Measurements from ENCODE around the gene KPNA1.
"Not testable (repeated sequence)": the region's sequence is repeated elsewhere in the genome, so short reads cannot be mapped to it uniquely, and the experiment has no call there.

The KPNA1 gene

DNA sequence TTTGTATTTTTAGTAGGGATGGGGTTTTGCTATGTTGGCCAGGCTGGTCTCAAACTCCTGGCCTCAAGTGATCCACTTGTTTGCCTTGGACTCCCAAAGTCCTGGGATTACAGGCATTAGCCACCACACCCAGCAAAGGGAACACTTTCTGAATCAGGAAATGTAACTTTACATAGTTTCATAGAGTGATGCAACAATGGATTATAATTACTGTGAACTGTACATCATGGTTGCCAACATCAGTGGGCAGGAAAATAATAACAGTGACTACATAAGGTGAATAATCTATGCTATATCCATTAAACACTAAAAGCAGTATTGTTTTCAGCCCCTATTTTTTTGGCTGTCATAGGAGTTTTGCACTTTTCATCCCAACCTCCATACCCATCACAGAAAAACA is 5.0 kb upstream of the KPNA1 start:
- no peak for DNase-seq (ENCODE audit: low read depth)

DNA sequence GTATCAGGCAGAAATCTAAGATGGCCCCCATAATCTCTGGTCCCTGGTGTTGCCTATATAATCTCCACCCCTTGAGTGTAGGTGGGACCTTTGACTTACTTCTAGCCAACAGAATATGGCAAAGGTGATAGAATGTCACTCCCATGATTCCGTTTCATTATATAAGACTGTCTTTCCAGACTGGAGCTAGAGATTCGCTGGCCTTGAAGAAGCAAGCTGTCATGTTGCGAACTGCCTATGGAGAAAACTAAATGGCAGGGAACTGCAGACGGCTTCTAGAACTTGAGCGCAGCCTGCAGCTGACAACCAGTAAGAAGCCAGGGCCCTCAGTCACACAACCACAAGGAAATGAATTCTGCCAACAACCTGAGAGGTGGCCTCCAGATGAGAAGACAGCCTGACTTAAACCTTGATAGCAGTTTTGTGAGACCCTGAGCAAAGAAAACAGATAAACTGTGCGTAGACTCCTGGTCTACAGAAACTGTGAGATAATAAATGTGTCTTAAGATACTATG is 2.2 kb upstream of the KPNA1 start:
- DNase-seq (ENCODE audit: low read depth): no peak

- no peak for DNase-seq (ENCODE audit: low read depth)
These were observed 1.1 kb upstream of the KPNA1 start for GRCh38 chr3:122515870-122516269.

DNA sequence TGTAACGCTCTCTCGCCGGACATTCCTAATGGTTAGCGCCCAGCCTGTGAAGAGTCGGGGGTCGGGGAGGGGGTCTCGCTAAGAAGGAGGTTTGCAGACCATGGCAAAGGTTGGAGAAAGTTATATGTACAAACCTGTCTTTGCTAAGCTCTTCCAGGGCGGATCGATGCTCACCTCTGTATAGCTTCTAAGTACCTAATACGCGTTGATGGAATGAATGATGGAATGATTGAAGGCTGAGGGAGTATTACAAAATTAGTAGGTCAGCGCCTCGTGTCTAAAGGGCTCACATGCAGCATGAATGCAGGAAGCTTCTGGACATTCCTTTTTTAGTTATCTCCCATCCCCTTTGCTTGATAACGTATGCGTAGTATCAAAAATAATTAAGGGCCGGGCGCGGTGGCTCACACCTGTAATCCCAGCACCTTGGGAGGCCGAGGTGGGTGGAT is 305 bp upstream of the KPNA1 start:
- DNase-seq (ENCODE audit: low read depth): no peak

DNA sequence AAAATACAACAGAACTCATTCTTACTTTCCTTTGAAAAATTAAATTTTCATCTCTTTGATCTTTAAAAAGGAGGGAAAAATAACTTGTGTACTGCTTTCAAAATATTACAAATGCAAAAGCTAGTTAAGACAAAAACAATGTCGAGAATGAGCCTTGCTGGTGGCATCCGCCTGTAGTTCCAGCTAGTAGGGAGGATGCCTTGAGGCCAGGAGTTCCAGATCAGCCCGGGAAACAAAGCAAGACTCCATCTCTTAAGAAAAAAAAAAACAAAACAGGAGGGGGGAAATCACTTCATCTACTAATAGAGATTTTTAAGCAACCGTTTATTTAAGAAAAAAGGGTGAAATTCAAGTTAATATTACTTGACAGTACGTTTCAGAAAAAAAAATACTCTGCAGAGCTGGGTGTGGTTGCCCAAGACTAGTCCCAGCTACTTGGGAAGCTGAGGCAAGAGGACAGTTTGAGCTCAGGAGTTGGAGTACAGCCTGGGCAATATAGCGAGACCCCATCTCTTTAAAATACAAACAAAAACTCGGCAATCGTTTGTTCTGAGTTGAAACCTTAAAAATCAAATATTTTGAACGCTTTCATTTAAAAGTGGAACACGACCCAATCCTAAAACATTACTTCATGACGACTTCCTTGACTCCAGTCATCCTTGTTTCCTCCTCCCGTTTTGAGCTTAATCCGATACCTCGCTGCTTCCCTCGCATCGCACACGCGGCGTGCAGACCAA is 1.2 kb downstream of the KPNA1 start:
- peak; percentile 46 for DNase-seq (ENCODE audit: low read depth)

GRCh38 chr3:122512284-122512683 is 2.5 kb downstream of the KPNA1 start:
- no peak for DNase-seq (ENCODE audit: low read depth)

- no peak for DNase-seq (ENCODE audit: low read depth)
These were observed 3.7 kb downstream of the KPNA1 start for GRCh38 chr3:122510878-122511535.

- DNase-seq (ENCODE audit: low read depth): not testable (repeated sequence)
These were observed 5.8 kb downstream of the KPNA1 start for GRCh38 chr3:122508944-122509343.

DNA sequence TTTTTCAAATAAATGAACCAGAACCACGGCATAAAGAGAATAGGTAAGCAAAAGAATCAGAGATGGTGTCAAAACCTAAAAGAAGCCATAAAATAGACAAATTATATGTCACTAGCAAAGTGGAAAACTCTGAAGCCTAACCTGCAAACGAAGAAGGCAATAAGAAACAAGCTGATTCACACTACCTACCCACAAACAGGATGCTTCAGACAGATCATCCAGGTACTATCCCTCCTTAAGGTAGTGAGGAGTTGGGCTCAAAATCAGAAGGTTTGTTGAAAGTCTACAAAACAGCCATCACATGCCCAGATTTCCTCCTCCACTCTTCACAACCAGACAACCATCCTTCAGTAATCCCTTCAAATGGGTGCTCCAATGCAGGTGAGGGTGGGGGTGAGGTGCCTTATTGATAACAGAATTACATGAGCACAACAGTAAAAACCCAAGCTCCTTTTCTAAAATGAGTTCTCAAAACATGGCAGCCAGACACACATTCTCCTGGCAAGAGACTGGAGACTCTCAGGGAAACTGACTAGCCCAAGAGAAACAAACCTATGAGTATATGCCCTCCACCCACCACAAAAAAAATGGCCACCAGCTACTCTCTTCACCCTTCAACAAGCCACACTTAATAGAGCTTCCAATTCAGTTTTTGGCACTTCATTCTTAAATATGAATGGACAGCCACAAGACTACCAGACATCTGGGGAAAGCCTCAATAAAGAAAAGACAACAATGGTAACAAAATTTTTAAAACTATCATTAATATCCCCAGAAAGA is 6.4 kb downstream of the KPNA1 start:
- DNase-seq (ENCODE audit: low read depth): no peak

GRCh38 chr3:122506450-122506849 is 8.3 kb downstream of the KPNA1 start:
- DNase-seq (ENCODE audit: low read depth): no peak

- DNase-seq (ENCODE audit: low read depth): no peak
These were observed 9.1 kb downstream of the KPNA1 start for GRCh38 chr3:122505676-122506075.

DNA sequence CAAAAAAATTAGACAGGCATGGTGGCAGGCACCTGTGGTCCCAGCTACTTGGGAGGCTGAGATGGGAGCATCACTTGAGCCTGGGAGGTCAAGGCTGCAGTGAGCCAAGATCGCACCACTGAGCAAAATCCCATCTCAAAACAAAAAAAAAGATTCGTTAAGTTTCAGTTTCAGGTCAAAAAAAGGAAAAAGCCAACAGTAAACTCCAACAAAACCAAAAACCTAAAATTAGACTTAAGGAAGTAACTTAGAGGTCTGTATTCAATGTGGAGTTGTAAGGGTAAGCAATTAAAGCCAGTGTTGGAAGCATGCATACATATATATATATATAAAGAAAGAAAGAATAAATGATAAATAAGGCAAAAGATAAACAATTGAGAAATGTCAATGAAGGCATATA is 11.8 kb downstream of the KPNA1 start:
- DNase-seq (ENCODE audit: low read depth): no peak

GRCh38 chr3:122502139-122502538 is 12.6 kb downstream of the KPNA1 start:
- DNase-seq (ENCODE audit: low read depth): no peak

DNA sequence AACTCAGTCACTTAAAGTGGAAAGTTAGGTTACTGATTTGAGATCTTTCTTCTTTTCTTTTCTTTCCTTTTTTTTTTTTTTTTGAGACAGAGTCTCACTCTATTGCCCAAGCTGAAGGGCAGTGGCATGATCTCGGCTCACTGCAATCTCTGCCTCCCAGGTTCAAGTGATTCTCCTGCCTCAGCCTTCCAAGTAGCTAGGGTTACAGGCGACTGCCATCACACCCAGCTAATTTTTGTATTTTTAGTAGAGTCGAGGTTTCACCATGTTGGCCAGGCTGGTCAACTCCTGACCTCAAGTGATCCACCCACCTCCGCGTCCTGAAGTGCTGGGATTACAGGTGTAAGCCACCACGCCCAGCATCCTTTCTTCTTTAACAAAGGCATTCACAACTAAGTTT is 13.8 kb downstream of the KPNA1 start:
- DNase-seq (ENCODE audit: low read depth): not testable (repeated sequence)

GRCh38 chr3:122498152-122498551 is 16.6 kb downstream of the KPNA1 start:
- no peak for DNase-seq (ENCODE audit: low read depth)

GRCh38 chr3:122497425-122497824 is 17.3 kb downstream of the KPNA1 start:
- peak; percentile 83 for DNase-seq (ENCODE audit: low read depth)

DNA sequence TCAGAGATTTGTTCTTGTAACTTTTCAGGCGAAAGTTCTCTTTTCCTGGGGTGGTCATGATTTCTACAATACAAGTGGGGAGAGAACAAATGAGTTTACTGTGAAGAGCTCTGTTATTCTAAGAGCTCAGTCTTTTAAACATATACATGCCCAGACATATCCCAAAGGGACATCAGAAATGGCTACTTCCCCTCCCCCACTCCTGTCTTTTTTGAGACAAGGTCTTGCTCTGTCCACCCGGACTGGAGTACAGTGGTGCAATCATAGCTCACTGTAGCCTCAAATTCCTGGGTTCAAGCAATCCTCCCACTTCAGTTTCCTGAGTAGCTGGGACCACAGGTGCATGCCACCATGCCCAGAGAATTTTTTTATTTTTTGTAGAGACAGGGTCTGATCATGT is 18.2 kb downstream of the KPNA1 start:
- DNase-seq (ENCODE audit: low read depth): no peak

GRCh38 chr3:122493296-122493695 is 21.4 kb downstream of the KPNA1 start:
- peak; percentile 68 for DNase-seq (ENCODE audit: low read depth)

DNA sequence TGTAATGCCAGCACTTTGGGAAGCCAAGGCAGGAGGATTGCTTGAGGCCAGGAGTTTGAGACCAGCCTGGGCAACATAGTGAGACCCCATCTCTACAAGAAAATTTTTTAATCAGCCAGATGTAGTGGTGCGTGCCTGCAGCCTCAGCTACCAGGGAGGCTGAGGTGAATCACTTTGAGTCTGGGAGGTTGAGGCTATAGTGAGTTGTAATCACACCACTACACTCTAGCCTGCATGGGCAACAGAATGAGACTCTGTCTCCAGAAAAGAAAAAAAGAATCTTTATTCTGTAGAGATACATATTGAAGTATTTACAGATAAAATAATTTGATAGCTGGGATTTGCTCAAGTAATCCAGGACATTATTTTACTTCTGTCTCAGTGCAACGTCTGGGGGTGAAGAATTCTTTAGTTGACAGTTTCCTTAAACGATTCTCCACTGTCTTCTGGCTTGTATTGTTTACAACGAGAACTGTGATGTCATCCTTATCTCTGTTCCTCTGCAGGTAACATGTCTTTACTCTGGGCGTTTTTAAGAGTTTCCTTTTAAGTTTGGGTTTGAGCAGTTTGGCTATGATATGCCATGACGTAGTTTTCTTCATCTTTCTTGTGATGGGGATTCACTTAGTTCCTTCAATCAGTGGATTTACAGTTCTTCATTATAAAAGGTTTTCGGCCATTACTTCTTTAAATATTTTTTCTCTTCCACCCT is 26.3 kb downstream of the KPNA1 start:
- no peak for DNase-seq (ENCODE audit: low read depth)

GRCh38 chr3:122484985-122485384 is 29.8 kb downstream of the KPNA1 start:
- DNase-seq (ENCODE audit: low read depth): no peak

GRCh38 chr3:122481390-122481789 is 33.3 kb downstream of the KPNA1 start:
- no peak for DNase-seq (ENCODE audit: low read depth)

DNA sequence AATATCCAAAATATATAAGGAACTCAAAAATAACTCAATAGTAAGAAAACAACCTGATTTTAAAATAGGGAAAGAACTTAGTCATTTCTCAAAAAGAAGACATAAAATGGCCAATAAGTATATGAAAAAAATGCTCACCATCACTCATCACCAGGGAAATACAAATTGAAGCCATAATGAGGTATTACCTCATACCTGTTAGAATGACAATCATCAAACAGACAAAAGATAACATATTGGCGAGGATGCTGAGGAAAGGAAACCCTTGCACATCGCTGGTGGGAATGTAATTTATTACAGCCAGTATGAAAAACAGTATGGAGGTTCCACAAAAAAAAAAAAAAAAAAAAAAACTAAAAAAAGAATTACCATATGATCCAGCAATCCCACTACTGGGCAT is 38.2 kb downstream of the KPNA1 start:
- no peak for DNase-seq (ENCODE audit: low read depth)

Data from HS-5 (cell line).